ENCODE data around the gene HOPX.

Gene HOPX

GRCh38 chr4:56626963-56627362 is 54.1 kb downstream of the HOPX start:
- H3K27me3 ChIP-seq (ENCODE audit: control insufficient read depth, low read length) = no peaks in the 10 kb centered on the region
- TF ChIP-seq CTCF (IDR thresholded peaks at IDR 0.05; ENCODE audit: low read depth, low read length, poor library complexity, severe bottlenecking) = no peak
- no peak for TF ChIP-seq EZH2phosphoT487 (IDR thresholded peaks at IDR 0.05; ENCODE audit: borderline replicate concordance, low read length)
- H3F3A ChIP-seq (ENCODE audit: control insufficient read depth, insufficient read depth) = no peaks in the 10 kb centered on the region

DNA sequence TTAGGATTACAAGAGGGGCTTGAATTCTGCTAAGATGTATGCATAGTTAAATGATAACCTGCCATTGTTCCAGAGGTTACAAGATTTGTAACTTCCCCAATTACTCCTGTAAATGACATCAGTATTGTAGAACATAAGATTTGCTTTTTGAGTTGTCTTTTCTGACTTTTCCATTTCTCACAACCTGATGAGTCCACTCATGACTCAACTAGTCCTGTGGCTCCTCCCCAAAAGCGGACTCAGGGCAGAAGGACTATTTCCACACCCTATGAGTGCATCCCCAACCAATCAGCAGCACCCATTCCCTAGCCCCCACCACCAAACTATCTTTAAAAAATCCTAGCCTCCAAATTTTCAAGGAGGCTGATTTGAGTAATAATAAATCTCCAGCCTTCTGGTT is 54.7 kb downstream of the HOPX start:
- Histone ChIP-seq H3K79me2 (ENCODE audit: control insufficient read depth, low read length) (no peaks in the 10 kb centered on the region), H3K36me3 (ENCODE audit: control insufficient read depth, low read length) (no peaks in the 10 kb centered on the region), H4K20me1 (ENCODE audit: control insufficient read depth, insufficient read depth, low read depth, low read length) (no peaks in the 10 kb centered on the region), H3K9me3 (ENCODE audit: control insufficient read depth, insufficient read depth, low read length) (peaks cover 24% of the 10 kb centered on the region; the same call in 1 of the 2 replicates), H3K4me1 (ENCODE audit: control insufficient read depth, low read length) (no peaks in the 10 kb centered on the region), H3F3A (ENCODE audit: control insufficient read depth, insufficient read depth) (no peaks in the 10 kb centered on the region), H3K27ac (ENCODE audit: low read depth, low read length) (no peak overlapping the region), H3K4me3 (ENCODE audit: low read length) (no peak overlapping the region), H3K4me2 (ENCODE audit: low read length) (no peak overlapping the region), H3K27me3 (ENCODE audit: control insufficient read depth, low read length) (no peaks in the 10 kb centered on the region), H3K9me2 (replicated peaks; ENCODE audit: control insufficient read depth, low read length) (no peaks in the 10 kb centered on the region)
- TF ChIP-seq CTCF (IDR thresholded peaks at IDR 0.05; ENCODE audit: low read depth, low read length, poor library complexity, severe bottlenecking) = no peak
- no peak for TF ChIP-seq EZH2phosphoT487 (IDR thresholded peaks at IDR 0.05; ENCODE audit: borderline replicate concordance, low read length)

More at GRCh38 chr4:56626963-56627362, 54.1 kb downstream of the HOPX start:
- no peaks in the 10 kb centered on the region for H3K36me3 ChIP-seq (ENCODE audit: control insufficient read depth, low read length)
- H3K79me2 ChIP-seq (ENCODE audit: control insufficient read depth, low read length) = no peaks in the 10 kb centered on the region
- no peak overlapping the region for H3K4me3 ChIP-seq (ENCODE audit: low read length)
- H3K4me2 ChIP-seq (ENCODE audit: low read length) = no peak overlapping the region
- no peak overlapping the region for H3K27ac ChIP-seq (ENCODE audit: low read depth, low read length)
- no peaks in the 10 kb centered on the region for H3K9me2 ChIP-seq (replicated peaks; ENCODE audit: control insufficient read depth, low read length)
- H3K4me1 ChIP-seq (ENCODE audit: control insufficient read depth, low read length) = no peaks in the 10 kb centered on the region
- peaks cover 24% of the 10 kb centered on the region; the same call in 1 of the 2 replicates for H3K9me3 ChIP-seq (ENCODE audit: control insufficient read depth, insufficient read depth, low read length)
- H4K20me1 ChIP-seq (ENCODE audit: control insufficient read depth, insufficient read depth, low read depth, low read length) = no peaks in the 10 kb centered on the region

GRCh38 chr4:56622176-56622575 is 58.9 kb downstream of the HOPX start:
- no peak overlapping the region for H3K4me3 ChIP-seq (ENCODE audit: low read length)
- peaks cover 22% of the 10 kb centered on the region; the same call in 1 of the 2 replicates for H3K9me3 ChIP-seq (ENCODE audit: control insufficient read depth, insufficient read depth, low read length)
- H3F3A ChIP-seq (ENCODE audit: control insufficient read depth, insufficient read depth) = no peaks in the 10 kb centered on the region
- no peaks in the 10 kb centered on the region for H3K79me2 ChIP-seq (ENCODE audit: control insufficient read depth, low read length)
- no peak overlapping the region for H3K27ac ChIP-seq (ENCODE audit: low read depth, low read length)
- H4K20me1 ChIP-seq (ENCODE audit: control insufficient read depth, insufficient read depth, low read depth, low read length) = no peaks in the 10 kb centered on the region
- H3K4me1 ChIP-seq (ENCODE audit: control insufficient read depth, low read length) = no peaks in the 10 kb centered on the region
- no peaks in the 10 kb centered on the region for H3K36me3 ChIP-seq (ENCODE audit: control insufficient read depth, low read length)
- TF ChIP-seq CTCF (IDR thresholded peaks at IDR 0.05; ENCODE audit: low read depth, low read length, poor library complexity, severe bottlenecking) (no peak), EZH2phosphoT487 (IDR thresholded peaks at IDR 0.05; ENCODE audit: borderline replicate concordance, low read length) (no peak)
- no peak overlapping the region for H3K4me2 ChIP-seq (ENCODE audit: low read length)
- no peaks in the 10 kb centered on the region for H3K9me2 ChIP-seq (replicated peaks; ENCODE audit: control insufficient read depth, low read length)
- H3K27me3 ChIP-seq (ENCODE audit: control insufficient read depth, low read length) = no peaks in the 10 kb centered on the region
